HG03432 (cell line): ENCODE data around the gene TACC2.

ENCODE experiments used
- ATAC-seq: cut with Tn5 transposase; IDR thresholded peaks from one replicate; pipeline ENCODE4 v1.9.1; 2021; ENCODE audit warnings: mild to moderate bottlenecking, moderate library complexity; ENCODE audit not compliant: unreplicated experiment

Gene TACC2

GRCh38 chr10:122120008-122120744, 131.2 kb downstream of the TACC2 start:
- no peak for ATAC-seq

- ATAC-seq = no peak
Measured at GRCh38 chr10:122121059-122121458, 132.1 kb downstream of the TACC2 start.

GRCh38 chr10:122122493-122122892, 133.5 kb downstream of the TACC2 start:
- no peak for ATAC-seq

GRCh38 chr10:122123186-122123585, 134.2 kb downstream of the TACC2 start:
- ATAC-seq = no peak

GRCh38 chr10:122124342-122124741, 135.4 kb downstream of the TACC2 start:
- ATAC-seq = no peak

- no peak for ATAC-seq
Measured at GRCh38 chr10:122124808-122125207, 135.8 kb downstream of the TACC2 start.

- no peak for ATAC-seq
Measured at GRCh38 chr10:122126763-122127659, 138.0 kb downstream of the TACC2 start.

GRCh38 chr10:122127943-122128342, 139.0 kb downstream of the TACC2 start:
- ATAC-seq = no peak

GRCh38 chr10:122128357-122128756, 139.4 kb downstream of the TACC2 start:
- no peak for ATAC-seq

GRCh38 chr10:122130474-122131110, 141.6 kb downstream of the TACC2 start:
- no peak for ATAC-seq

GRCh38 chr10:122132331-122132755, 143.4 kb downstream of the TACC2 start:
- ATAC-seq = no peak

GRCh38 chr10:122132882-122133565, 144.1 kb downstream of the TACC2 start:
- no peak for ATAC-seq

- ATAC-seq = no peak
Measured at GRCh38 chr10:122135251-122136025, 146.5 kb downstream of the TACC2 start.

GRCh38 chr10:122138831-122139625, 150.1 kb downstream of the TACC2 start:
- no peak for ATAC-seq

GRCh38 chr10:122139627-122140170, 150.7 kb downstream of the TACC2 start:
- ATAC-seq = no peak

- no peak for ATAC-seq
Measured at GRCh38 chr10:122140461-122140902, 151.5 kb downstream of the TACC2 start.

- ATAC-seq = no peak
Measured at GRCh38 chr10:122140941-122141623, 152.1 kb downstream of the TACC2 start.
